ENCODE measurements around the gene RPL31.
"Not testable (repeated sequence)": the region's sequence is repeated elsewhere in the genome, so short reads cannot be mapped to it uniquely, and the experiment has no call there.

The RPL31 gene

GRCh38 chr2:101030866-101031554, 28.9 kb downstream of the RPL31 start:
- DNase-seq: no peak

GRCh38 chr2:101032084-101032776, 30.1 kb downstream of the RPL31 start:
- DNase-seq: no peak

GRCh38 chr2:101036562-101036961, 34.5 kb downstream of the RPL31 start:
- DNase-seq: peak; percentile 45

GRCh38 chr2:101037161-101037755, 35.2 kb downstream of the RPL31 start:
- DNase-seq: no peak

GRCh38 chr2:101038455-101039255, 36.6 kb downstream of the RPL31 start:
- peak; percentile 24 for DNase-seq

- DNase-seq: no peak
These were observed 38.0 kb downstream of the RPL31 start for GRCh38 chr2:101040072-101040471.

GRCh38 chr2:101040761-101041160, 38.7 kb downstream of the RPL31 start:
- DNase-seq: no peak

GRCh38 chr2:101041413-101041812, 39.3 kb downstream of the RPL31 start:
- DNase-seq: no peak

GRCh38 chr2:101045330-101045729, 43.2 kb downstream of the RPL31 start:
- no peak for DNase-seq

GRCh38 chr2:101047075-101047766, 45.1 kb downstream of the RPL31 start:
- no peak for DNase-seq

GRCh38 chr2:101047774-101048173, 45.7 kb downstream of the RPL31 start:
- DNase-seq: no peak

- no peak for DNase-seq
These were observed 46.7 kb downstream of the RPL31 start for GRCh38 chr2:101048756-101049155.

GRCh38 chr2:101050886-101051285, 48.8 kb downstream of the RPL31 start:
- not testable (repeated sequence) for DNase-seq

- DNase-seq: no peak
These were observed 50.1 kb downstream of the RPL31 start for GRCh38 chr2:101052147-101052546.

- DNase-seq: no peak
These were observed 51.0 kb downstream of the RPL31 start for GRCh38 chr2:101053117-101053516.

All from hematopoietic multipotent progenitor cell treated with erythropoietin and hydrocortisone succinate and interleukin-3 and kit ligand, for 8 days (in vitro differentiated cells).